Measurements from ENCODE around the gene ERC2.

GRCh38 chr3:56054844-56055243 lies 413.4 kb downstream of the ERC2 start:
- TF ChIP-seq CTCF (IDR thresholded peaks at IDR 0.05) = no peak
- TF ChIP-seq POLR2A (IDR thresholded peaks at IDR 0.05) = no peak
- no peak for TF ChIP-seq EP300 (IDR thresholded peaks at IDR 0.05)
- no peak for TF ChIP-seq POLR2AphosphoS5 (IDR thresholded peaks at IDR 0.05)

Measured in upper lobe of left lung (tissue), 4 donors.